K562 (cell line): Measurements from ENCODE around the gene PTPRT. TPM values are rescaled to one million over a fixed set of nuclear protein-coding genes. Genes with fewer than 3 reads are reported as not detected.

ENCODE experiments used
- ATAC-seq: fragments of 200-7000 bp; cut with Tn5 transposase; 3 replicates; pipeline ENCODE4 v1.9.1; 2020; ENCODE audit warnings: moderate library complexity
- BruUV-seq: library from RNA; stranded (reverse); fragments of 400-500 nt; replicated peaks from 2 replicates; lab custom pipeline; 2021; lab: Mats Ljungman, UMichigan
- CTCF ChIA-PET: fragments of 300-600 bp; formaldehyde crosslinking; extraction: SDS; loops from one replicate; lab custom pipeline; 2021; ENCODE audit warnings: low intra/inter-chr PET ratio; lab: Yijun Ruan, JAX
- POLR2A ChIA-PET: fragments of 300-600, 350-650 bp; sonication (Branson Sonifier 250); formaldehyde crosslinking; extraction: SDS; loops from one replicate; lab custom pipeline; 2021; ENCODE audit warnings: antibody characterized with exemption, inconsistent platforms; lab: Yijun Ruan, JAX
- DNase-seq, 4 experiments: peaks; one replicate each; pipeline versions ENCODE4 v3.0.0 to v3.0.0-alpha.2; 2011 to 2018; ENCODE audit warnings: low spot score in 3 of 4, mixed read lengths in 3 of 4; ENCODE audit errors: extremely low read depth in 1 of 4
- FAIRE-seq: peaks from 2 replicates; lab custom pipeline; 2011; peaks lifted over from hg19 to GRCh38; lab: Jason Lieb, UNC
- H2AFZ ChIP-seq: 2 replicates; pipeline ENCODE4 v1.6.0; 2011; ENCODE audit warnings: low read depth, low read length, control low read depth, inconsistent platforms
- H3K27ac ChIP-seq: fragments of 200-600 bp; 3 replicates; pipeline ENCODE4 v1.8.0; 2011; ENCODE audit warnings: low read depth, mild to moderate bottlenecking, control low read depth, inconsistent platforms, low read length, moderate library complexity, mixed read lengths; ENCODE audit errors: extremely low read depth
- H3K27me3 ChIP-seq, 2 experiments: fragments of 300-600 bp in 1 of 2; 2 replicates in 1 of 2; 3 replicates in 1 of 2; pipeline versions ENCODE4 v1.6.0 to v1.8.0; 2011; ENCODE audit warnings: inconsistent platforms in 2 of 2, low read length in 2 of 2, mild to moderate bottlenecking in 1 of 2, mixed read lengths in 1 of 2, moderate library complexity in 1 of 2; ENCODE audit not compliant: control insufficient read depth in 2 of 2, insufficient read depth in 2 of 2
- H3K36me3 ChIP-seq: fragments of 300-600 bp; 3 replicates; pipeline ENCODE4 v1.8.0; 2011; ENCODE audit warnings: mild to moderate bottlenecking, low read length, inconsistent platforms; ENCODE audit not compliant: control insufficient read depth, insufficient read depth
- H3K4me1 ChIP-seq, 2 experiments: fragments of 200-600 bp in 1 of 2; replicated peaks in 1 of 2; 2 replicates in 1 of 2; 3 replicates in 1 of 2; pipeline versions ENCODE4 v1.5.1 to v1.8.0; 2011; ENCODE audit warnings: inconsistent platforms in 2 of 2, low read length in 2 of 2, mild to moderate bottlenecking in 1 of 2, mixed read lengths in 1 of 2, moderate library complexity in 1 of 2; ENCODE audit not compliant: control insufficient read depth in 2 of 2, insufficient read depth in 2 of 2
- H3K4me2 ChIP-seq: 2 replicates; pipeline ENCODE4 v1.6.1; 2011; ENCODE audit warnings: low read length, control low read depth, inconsistent platforms, mixed read lengths; ENCODE audit not compliant: insufficient read depth
- H3K4me3 ChIP-seq: fragments of 200-600 bp; sonication (generic), shearing (Covaris generic); 2 replicates; pipeline ENCODE4 v1.5.1; 2016; ENCODE audit warnings: control low read depth, inconsistent platforms
- H3K79me2 ChIP-seq: fragments of 200-600 bp; 3 replicates; pipeline ENCODE4 v1.8.0; 2011; ENCODE audit warnings: low read length, inconsistent platforms; ENCODE audit not compliant: control insufficient read depth, insufficient read depth
- H3K9ac ChIP-seq, 2 experiments: 2 replicates each; pipeline versions ENCODE4 v1.6.0 to v1.6.1; 2011; ENCODE audit warnings: low read depth in 2 of 2, low read length in 2 of 2, control low read depth in 1 of 2, inconsistent platforms in 1 of 2, mild to moderate bottlenecking in 1 of 2, mixed read lengths in 1 of 2; ENCODE audit not compliant: insufficient read depth in 1 of 2
- H3K9me1 ChIP-seq: one replicate; pipeline ENCODE4 v1.6.0; 2011; ENCODE audit warnings: inconsistent platforms, mild to moderate bottlenecking, low read length, moderate library complexity; ENCODE audit not compliant: control insufficient read depth, insufficient read depth
- H3K9me3 ChIP-seq: replicated peaks from 2 replicates; pipeline ENCODE4 v1.5.1; 2011; ENCODE audit warnings: low read depth, low read length, inconsistent platforms; ENCODE audit not compliant: control insufficient read depth, insufficient read depth
- H4K20me1 ChIP-seq: replicated peaks from 2 replicates; pipeline ENCODE4 v1.6.1; 2011; ENCODE audit warnings: low read length, inconsistent platforms, mixed read lengths; ENCODE audit not compliant: control insufficient read depth, insufficient read depth
- REST ChIP-seq, 2 experiments: fragments of 450-650 bp; formaldehyde crosslinking in 1 of 2; IDR thresholded peaks; 2 replicates each; pipeline versions ENCODE4 v1.4.0 to v1.6.1; 2014 to 2020; ENCODE audit warnings: mild to moderate bottlenecking in 2 of 2, borderline replicate concordance in 1 of 2, low read depth in 1 of 2
- ZNF274 ChIP-seq: IDR thresholded peaks from 2 replicates; pipeline ENCODE4 v1.6.1; 2011; ENCODE audit warnings: low read depth, mild to moderate bottlenecking, low read length, moderate library complexity, borderline replicate concordance
- WGBS: fragments of 100-300 bp; shearing (Covaris generic); methylation state at CpG from one replicate; pipeline ENCODE4 v1.1.6; 2016; ENCODE audit warnings: low coverage, mixed read lengths; ENCODE audit not compliant: insufficient coverage; ENCODE audit errors: missing lambda C conversion rate; 5-methylcytosine and 5-hydroxymethylcytosine counted together
- in situ Hi-C: fragments of 300-500 bp; cut with MboI; formaldehyde crosslinking; loops from 4 replicates; pipeline ENCODE4 v1.15.0; 2018; ENCODE audit warnings: inconsistent platforms, mixed read lengths
- intact Hi-C: fragments of 100-400 bp; cut with micrococcal nuclease; formaldehyde crosslinking; loops from 2 replicates; pipeline ENCODE4 v1.14.2; 2022
- polyA plus RNA-seq, 8 experiments: library from polyadenylated mRNA; depleted of rRNA in 4 of 8; stranded (reverse) in 5 of 8; unstranded in 3 of 8; fragments of >200 nt; fragmentation: Nextera tagmentation in 2 of 8; fragmentation: Illumina TruSeq in 1 of 8; extraction: Ambion mirVana in 2 of 8; extraction: Trizol in 1 of 8; gene quantifications; 2 replicates each; pipeline versions ENCODE4 v1.2.1 to v1.2.3, GENCODE V29; 2011 to 2014; ENCODE audit warnings: inconsistent platforms in 1 of 8, missing spikeins in 1 of 8
- total RNA-seq, 7 experiments: library from RNA; depleted of rRNA in 6 of 7; stranded (reverse); fragments of >200 nt in 6 of 7; fragmentation: Illumina TruSeq in 2 of 7; extraction: Trizol in 2 of 7; gene quantifications; 2 replicates each; pipeline versions ENCODE4 v1.2.1 to v1.2.3, GENCODE V29; 2011 to 2021; ENCODE audit warnings: low replicate concordance in 1 of 7

PTPRT gene
- total and polyA plus RNA-seq, 9 of the 15 experiments (the other 6 are each of a cell fraction or from before 2014, with no cell fraction given): not detected

DNA sequence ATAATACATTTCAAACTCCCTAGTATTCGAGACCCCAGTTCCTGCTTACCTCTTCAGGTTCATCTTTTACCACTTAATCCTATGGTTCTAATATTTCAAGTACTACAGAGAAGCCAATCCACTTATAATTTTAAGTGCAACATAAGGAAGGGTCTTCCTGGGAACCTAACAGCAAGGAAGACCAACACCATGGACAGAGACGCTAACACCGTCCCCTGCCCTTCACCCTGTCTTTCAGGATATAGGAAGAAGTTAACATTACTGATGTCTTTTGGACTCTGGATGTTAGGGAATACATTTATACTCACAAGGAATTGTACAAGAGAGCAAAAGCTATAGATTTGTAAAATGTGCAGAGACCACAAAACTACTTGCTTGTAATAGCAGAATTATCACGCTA is 1006.6 kb downstream of the PTPRT start:
- Histone ChIP-seq H3K27ac (no peak overlapping the region), H3K36me3 (no peaks in the 10 kb centered on the region), H3K9me1 (no peaks in the 10 kb centered on the region), H3K79me2 (no peaks in the 10 kb centered on the region), H2AFZ (no peak overlapping the region), H3K4me2 (no peak overlapping the region), H4K20me1 (no peaks in the 10 kb centered on the region), H3K27me3 (no peaks in the 10 kb centered on the region), H3K9ac (no peak overlapping the region), H3K4me3 (no peak overlapping the region), H3K4me1 (no peaks in the 10 kb centered on the region), H3K9me3 (no peaks in the 10 kb centered on the region)
- CTCF ChIA-PET: no interaction called here
- in situ Hi-C loops (no loop called here), intact Hi-C loops (no loop called here)
- WGBS: 0% methylated on average over 4 of the region's 4 CpGs
- DNase-seq: no peak
- TF ChIP-seq ZNF274: no peak
- peak; percentile 14; the same call in 1 of the 2 replicates for TF ChIP-seq REST (IDR thresholded peaks at IDR 0.05; ENCODE audit: borderline replicate concordance)
- TF ChIP-seq REST (CRISPR knock-in tag; IDR thresholded peaks at IDR 0.05; ENCODE audit: low read depth): no peak
- ATAC-seq: no peak
- FAIRE-seq: no peak
- POLR2A ChIA-PET: no interaction called here
- BruUV-seq: no TSS peak
